NAMALWA (cell line): Measurements from ENCODE around the gene KLK10.

Experiments
- DNase-seq: peaks from one replicate; pipeline ENCODE4 v3.0.0-alpha.2; 2015; ENCODE audit warnings: low spot score

Gene KLK10, protein sequence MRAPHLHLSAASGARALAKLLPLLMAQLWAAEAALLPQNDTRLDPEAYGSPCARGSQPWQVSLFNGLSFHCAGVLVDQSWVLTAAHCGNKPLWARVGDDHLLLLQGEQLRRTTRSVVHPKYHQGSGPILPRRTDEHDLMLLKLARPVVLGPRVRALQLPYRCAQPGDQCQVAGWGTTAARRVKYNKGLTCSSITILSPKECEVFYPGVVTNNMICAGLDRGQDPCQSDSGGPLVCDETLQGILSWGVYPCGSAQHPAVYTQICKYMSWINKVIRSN

DNA sequence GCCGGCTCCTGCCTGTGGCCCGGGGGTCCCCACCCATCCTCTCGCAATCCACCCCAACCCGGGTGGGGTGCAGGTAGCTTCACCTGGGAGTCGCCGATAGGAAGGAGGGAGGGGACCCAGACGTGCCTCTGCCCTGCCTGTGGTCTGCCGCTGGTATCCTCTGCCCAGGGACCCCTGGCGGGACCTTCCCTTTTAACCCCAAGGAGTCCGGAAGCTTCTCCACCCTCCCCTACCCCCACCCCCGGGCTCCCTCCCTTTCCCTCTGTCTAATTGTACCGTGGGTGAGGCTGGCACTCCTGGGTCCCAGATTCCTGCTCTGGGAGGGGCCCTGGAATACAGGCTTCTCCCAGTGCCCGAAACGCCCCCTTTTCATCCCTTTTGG, at the start of gene KLK10:
Gene KLK10 (minus strand): TSS at position 166 of the 382 bp plus-strand sequence. CDS start 579 bp downstream, outside the sequence.
- DNase-seq = no peak

- DNase-seq = no peak
Measured at GRCh38 chr19:51066393-51067186, 47.1 kb upstream of the KLK10 start.

DNA sequence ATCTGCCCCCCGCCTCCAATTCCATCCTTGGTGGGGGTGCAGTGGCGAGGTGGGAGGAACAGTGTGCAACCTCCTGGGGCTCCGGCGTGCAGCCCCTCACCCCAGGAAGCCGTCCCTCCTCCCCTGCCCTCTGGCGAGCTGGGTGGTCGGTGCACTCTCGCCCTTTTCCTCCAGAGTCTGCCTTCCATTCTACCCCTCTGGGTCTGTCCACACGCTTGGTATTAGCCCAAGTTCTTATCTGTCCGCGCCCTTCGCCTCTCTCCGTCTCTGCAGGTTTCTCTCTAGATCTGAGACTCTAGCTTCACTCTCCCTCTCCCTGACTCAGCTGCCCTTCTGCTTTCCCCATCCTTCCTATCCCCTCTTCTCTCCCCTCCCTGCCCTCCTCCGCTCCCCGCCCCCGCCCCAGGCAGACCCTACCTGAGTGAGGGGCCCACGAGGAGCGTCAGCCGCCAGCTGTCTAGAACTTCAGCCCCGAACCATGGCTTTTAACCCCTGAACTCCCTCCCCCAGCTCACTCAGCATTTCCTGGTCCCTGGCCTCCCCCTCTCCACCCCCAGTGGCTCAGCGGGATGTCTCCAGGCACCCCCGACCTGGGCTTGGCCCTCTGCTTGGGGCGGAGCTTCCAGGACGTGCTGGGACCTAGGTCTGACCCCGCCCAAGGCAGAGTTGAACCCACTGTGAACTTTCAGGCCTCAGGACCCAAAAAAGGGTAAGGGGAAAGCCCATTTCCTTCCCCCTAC, 45.9 kb upstream of the KLK10 start:
- DNase-seq = no peak

- DNase-seq = no peak
Measured at GRCh38 chr19:51064534-51065220, 45.2 kb upstream of the KLK10 start, which contains the start of gene KLK13. Gene KLK13, minus strand, starts transcription at chr19:51065092. Its CDS starts 25 bp downstream, at chr19:51065067.

- no peak for DNase-seq
Measured at GRCh38 chr19:51063664-51064063, 44.2 kb upstream of the KLK10 start.

GRCh38 chr19:51060973-51061372, 41.5 kb upstream of the KLK10 start:
- DNase-seq = no peak

DNA sequence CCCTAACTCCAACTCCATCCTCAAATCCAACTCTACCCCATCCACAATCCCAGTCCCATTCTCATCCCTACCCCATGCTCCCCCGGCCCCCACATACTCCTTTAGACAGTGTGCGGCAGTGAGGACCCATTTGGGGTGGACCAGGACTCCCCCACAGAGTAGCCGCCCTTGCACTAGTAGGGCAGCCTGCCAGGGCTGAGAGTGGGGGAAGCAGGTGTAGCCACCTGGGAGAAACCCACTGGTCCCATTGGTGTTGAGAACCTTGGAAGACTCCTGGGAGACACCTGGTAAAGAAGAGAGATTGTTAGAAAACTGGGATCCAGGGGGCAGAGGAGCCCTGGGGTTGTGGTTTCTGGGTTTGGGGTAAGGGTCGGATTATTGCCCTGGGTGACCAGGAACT, 40.8 kb upstream of the KLK10 start:
- DNase-seq = no peak

GRCh38 chr19:51059715-51060114, 40.2 kb upstream of the KLK10 start:
- no peak for DNase-seq

- no peak for DNase-seq
Measured at GRCh38 chr19:51055866-51056265, 36.4 kb upstream of the KLK10 start.

- no peak for DNase-seq
Measured at GRCh38 chr19:51047031-51047335, 27.5 kb upstream of the KLK10 start.

DNA sequence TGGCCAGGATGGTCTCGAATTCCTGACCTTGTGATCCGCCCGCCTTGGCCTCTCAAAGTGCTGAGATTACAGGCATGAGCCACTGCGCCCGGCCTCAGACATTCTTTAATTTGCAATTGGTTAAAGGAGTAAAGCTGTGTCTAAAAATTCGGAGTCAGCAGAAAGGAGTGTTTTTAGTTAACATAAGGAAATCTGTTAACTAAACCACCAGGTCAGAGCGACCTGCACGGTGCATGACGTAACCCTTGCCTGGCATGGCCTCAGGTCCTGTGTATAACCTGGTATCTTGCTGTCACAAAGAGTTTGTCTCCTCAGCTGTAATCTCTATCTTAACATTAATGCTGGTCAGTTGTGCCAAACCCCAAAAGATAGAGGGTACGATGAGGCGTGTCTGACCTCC, 24.8 kb upstream of the KLK10 start:
- no peak for DNase-seq

GRCh38 chr19:51043497-51043896, 24.0 kb upstream of the KLK10 start:
- DNase-seq = no peak

- no peak for DNase-seq
Measured at GRCh38 chr19:51040151-51040550, 20.6 kb upstream of the KLK10 start.

DNA sequence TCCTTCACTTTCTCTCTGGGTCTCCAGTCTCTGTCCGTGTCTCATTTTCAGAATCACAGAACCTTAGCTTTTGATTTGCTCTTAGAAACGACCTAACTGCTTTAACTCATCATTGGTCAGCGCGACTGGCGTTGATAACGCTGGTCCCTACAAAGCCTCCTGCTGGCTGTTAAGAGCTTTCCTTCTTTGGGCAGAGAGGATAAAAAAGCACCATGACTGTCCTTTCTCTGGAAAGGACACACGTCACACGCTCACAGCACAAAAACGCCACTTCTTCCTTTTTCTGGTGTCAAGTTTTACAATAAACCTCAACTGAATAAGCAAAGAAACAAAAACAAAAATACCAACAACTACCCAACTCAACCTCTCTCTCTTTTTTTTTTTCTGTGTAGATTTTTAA, 17.0 kb upstream of the KLK10 start:
- DNase-seq = no peak

DNA sequence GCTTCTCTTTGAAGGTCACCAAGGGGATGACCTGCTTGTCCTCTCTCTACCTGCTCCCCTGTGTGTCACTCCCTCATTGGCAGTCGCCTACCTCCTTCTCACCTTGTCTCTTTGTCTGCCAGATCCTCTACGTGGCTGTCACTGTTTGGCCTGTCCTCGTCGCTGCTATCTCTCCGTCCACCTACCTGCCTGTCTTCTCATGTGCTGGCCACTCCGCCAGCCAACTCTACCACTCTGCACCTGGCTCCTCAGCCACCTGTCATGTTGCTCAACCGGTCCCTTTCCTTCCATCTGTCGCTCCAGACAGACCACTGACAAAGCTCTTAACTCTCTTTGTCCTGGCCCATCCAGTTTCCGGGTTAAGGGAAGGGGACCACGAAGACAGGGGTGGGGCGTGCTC, 15.2 kb upstream of the KLK10 start, which contains the start of gene KLK12:
Gene KLK12 (minus strand): TSS at position 299 of the 400 bp plus-strand sequence. CDS start 381 bp downstream, outside the sequence.
- DNase-seq = no peak

GRCh38 chr19:51031880-51032225, 12.3 kb upstream of the KLK10 start:
- DNase-seq = no peak

GRCh38 chr19:51031220-51031879, 11.8 kb upstream of the KLK10 start:
- no peak for DNase-seq

- DNase-seq = no peak
Measured at GRCh38 chr19:51030631-51031030, 11.1 kb upstream of the KLK10 start.

GRCh38 chr19:51029718-51030117, 10.2 kb upstream of the KLK10 start:
- peak; percentile 51 for DNase-seq

DNA sequence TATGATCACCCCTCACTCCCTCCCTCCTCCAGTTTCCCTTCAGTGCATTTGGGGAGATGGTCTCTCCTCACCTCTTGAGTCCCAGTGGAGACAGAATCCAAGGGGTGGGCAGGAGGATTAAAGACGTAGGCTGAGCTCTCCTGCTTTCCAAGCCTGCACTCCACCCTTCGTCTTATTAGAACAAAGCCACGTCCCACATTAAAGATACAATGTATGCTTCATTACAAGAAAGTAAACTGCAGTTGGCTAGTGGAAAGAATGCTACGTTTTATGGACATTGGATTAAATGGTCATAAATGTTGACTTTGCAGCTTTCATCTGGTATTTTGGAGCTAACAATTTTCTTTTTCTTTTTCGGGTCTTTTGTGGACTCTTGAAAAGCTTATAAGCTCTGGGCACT, 8.4 kb upstream of the KLK10 start:
- DNase-seq = no peak

DNA sequence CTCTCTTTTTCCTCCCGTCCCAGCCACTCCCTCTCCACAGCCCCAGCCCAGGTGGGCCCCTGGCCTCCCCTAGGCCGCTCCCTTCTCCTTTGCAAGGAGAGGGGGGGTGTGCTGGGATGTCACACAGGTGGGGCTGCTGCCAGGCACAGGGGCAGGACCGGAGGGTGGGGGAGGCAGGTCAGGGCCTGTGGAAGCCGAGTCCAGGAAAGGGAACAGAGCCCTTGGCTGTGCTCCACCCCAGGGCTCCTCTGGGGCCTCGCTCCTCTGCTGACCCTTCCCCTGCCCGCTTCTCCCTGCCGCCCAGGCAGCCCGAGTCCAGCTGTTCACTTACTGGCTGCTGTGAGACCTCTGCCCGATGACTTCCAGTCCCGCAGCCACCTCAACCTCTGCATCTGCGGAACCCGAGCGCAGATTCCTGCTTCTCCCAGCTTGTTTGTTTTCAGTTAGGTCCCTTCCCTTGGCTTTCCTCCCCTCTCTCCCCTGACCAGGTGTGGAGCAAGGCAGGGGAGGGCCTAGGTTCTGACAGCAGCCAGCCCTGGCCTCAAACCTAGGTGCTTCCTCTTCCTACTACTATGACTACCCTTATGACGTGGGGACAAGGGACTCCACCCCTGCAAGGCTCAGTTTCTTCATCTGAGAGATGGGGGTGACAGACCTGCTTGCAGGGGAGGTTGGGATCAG, 7.8 kb upstream of the KLK10 start:
- no peak for DNase-seq

GRCh38 chr19:51026554-51026831, 7.0 kb upstream of the KLK10 start, which contains the start of gene KLK11:
Gene KLK11, minus strand, starts transcription at chr19:51026616. Its CDS starts 985 bp downstream, at chr19:51025631.
- DNase-seq = no peak
